Left ventricle myocardium inferior (tissue), 1 donor: ENCODE results near the gene STX8. TPM values are rescaled to one million over a fixed set of nuclear protein-coding genes. Genes with fewer than 3 reads are reported as not detected.

Experiments used
- DNase-seq: peaks from one replicate; pipeline ENCODE4 v3.0.0-alpha.2; 2020
- H3K27ac ChIP-seq: fragments of 200-600 bp; replicated peaks from 2 replicates; pipeline ENCODE4 v1.8.0; 2021
- H3K27me3 ChIP-seq: fragments of 200-600 bp; 2 replicates; pipeline ENCODE4 v1.8.0; 2021; ENCODE audit warnings: low read depth
- H3K36me3 ChIP-seq: fragments of 200-600 bp; 2 replicates; pipeline ENCODE4 v1.8.0; 2021
- H3K4me1 ChIP-seq: fragments of 200-600 bp; 2 replicates; pipeline ENCODE4 v1.8.0; 2021
- H3K4me3 ChIP-seq: fragments of 200-600 bp; 2 replicates; pipeline ENCODE4 v1.8.0; 2021; ENCODE audit warnings: mild to moderate bottlenecking, moderate library complexity
- H3K9me3 ChIP-seq: fragments of 200-600 bp; replicated peaks from 2 replicates; pipeline ENCODE4 v1.8.0; 2021
- intact Hi-C: fragments of 100-400 bp; cut with micrococcal nuclease; formaldehyde crosslinking; loops from one replicate; pipeline ENCODE4 v1.11.0; 2022
- total RNA-seq: library from RNA; stranded (reverse); fragmentation: NEBNext Ultra II Directional; extraction: Animal tissue kit (Norgen Biotek cat#: 25700); gene quantifications from one replicate; pipeline ENCODE4 v1.2.1, GENCODE V29; 2021
- TF ChIP-seq, protein P1 (sequence below): fragments of 200-600 bp; IDR thresholded peaks from 2 replicates; pipeline ENCODE4 v1.8.0; 2021; ENCODE audit warnings: antibody characterized with exemption, mild to moderate bottlenecking, borderline replicate concordance
- donor health status: DM: no; HTN: yes; CAD: no; lungs with severe emphysema.

Gene STX8
- total RNA-seq, 1 donor from 2014 or later: 61.3 TPM

DNA sequence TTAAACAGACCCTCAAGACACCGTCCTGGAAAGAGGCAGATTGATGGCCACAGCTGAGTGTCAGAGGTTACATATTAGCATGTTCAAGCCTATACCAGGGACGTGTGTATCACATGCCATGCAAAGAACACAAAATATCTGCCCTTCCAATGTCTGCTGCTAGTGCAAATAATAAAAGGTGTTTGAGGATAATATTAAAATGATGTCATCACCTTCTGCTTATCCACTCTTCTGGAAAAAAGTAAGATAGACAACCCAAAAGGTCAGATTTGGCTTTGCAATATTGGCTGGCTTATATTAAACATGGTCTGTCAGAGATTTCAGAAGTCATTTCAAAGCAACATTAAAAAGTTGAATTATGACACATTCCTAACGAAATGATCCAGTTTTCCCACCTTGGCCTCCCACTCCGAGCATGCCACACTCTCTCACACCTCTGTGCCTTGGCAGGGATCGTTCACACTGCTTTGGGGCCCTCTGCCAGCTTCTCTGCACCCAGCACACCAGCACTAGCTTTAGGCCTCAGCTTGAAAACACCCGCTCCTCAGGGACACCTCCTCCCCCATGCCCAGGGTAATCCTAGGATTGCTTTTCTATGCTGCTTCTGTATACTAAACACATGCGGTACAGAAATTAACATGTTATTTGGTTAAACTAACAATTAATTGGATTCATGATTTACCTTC lies 306.1 kb downstream of the STX8 start:
- no peak overlapping the region for H3K27ac ChIP-seq
- no peaks in the 10 kb centered on the region for H3K36me3 ChIP-seq
- intact Hi-C loops: no loop called here
- no peak for DNase-seq
- H3K4me3 ChIP-seq: no peak overlapping the region
- TF ChIP-seq, protein P1, sequence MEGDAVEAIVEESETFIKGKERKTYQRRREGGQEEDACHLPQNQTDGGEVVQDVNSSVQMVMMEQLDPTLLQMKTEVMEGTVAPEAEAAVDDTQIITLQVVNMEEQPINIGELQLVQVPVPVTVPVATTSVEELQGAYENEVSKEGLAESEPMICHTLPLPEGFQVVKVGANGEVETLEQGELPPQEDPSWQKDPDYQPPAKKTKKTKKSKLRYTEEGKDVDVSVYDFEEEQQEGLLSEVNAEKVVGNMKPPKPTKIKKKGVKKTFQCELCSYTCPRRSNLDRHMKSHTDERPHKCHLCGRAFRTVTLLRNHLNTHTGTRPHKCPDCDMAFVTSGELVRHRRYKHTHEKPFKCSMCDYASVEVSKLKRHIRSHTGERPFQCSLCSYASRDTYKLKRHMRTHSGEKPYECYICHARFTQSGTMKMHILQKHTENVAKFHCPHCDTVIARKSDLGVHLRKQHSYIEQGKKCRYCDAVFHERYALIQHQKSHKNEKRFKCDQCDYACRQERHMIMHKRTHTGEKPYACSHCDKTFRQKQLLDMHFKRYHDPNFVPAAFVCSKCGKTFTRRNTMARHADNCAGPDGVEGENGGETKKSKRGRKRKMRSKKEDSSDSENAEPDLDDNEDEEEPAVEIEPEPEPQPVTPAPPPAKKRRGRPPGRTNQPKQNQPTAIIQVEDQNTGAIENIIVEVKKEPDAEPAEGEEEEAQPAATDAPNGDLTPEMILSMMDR: no peak
- H3K27me3 ChIP-seq: no peaks in the 10 kb centered on the region
- no peaks in the 10 kb centered on the region for H3K9me3 ChIP-seq
- H3K4me1 ChIP-seq: no peaks in the 10 kb centered on the region

DNA sequence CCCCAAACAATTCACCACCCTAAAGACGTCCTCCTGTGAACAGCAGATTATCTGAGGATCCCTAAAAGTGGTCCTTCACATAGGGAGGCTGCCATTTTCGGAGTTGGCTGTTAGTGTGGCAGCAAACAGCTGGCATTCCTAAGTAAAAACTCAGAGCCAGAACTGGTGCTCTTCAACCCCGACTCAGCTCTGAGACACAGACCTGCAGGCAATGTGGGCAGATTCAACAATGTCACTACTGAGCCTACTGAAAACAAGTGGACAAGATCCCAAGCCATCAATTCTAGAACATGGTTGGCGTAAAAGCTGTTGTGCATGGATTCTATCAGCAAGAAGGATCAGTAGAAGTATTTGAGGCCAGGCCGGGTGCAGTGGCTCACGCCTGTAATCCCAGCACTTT lies 307.1 kb downstream of the STX8 start:
- TF ChIP-seq, protein P1: no peak
- Histone ChIP-seq H3K27me3 (no peaks in the 10 kb centered on the region), H3K4me3 (no peak overlapping the region), H3K27ac (no peak overlapping the region), H3K9me3 (peaks cover 6% of the 10 kb centered on the region), H3K4me1 (no peaks in the 10 kb centered on the region), H3K36me3 (no peaks in the 10 kb centered on the region)
- intact Hi-C loops: no loop called here
- no peak for DNase-seq

DNA sequence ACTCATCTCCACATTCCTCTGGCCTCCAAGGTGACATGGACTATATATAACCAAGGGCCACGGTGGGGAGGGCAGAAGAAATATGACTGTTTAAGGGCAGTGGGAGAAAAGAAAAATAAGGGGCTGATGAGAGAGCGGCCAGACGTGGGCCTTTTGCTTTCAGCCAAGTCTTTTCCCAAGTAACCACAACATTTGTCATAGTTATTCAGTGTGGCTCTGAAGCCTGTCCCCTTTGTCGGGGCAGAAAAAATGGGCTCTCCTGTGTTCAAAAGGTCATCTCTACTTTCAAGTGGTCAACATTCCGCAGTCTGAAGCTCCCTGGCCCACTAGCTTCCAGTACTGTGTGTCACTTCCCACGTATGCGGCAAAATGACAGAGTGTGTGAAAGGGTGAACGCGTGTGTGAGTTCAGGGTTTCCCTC lies 308.9 kb downstream of the STX8 start:
- Histone ChIP-seq H3K9me3 (peaks cover 6% of the 10 kb centered on the region), H3K27ac (no peak overlapping the region), H3K36me3 (no peaks in the 10 kb centered on the region), H3K4me3 (no peak overlapping the region), H3K4me1 (peaks cover 5% of the 10 kb centered on the region), H3K27me3 (no peaks in the 10 kb centered on the region)
- no peak for DNase-seq
- TF ChIP-seq, protein P1: no peak
- intact Hi-C loops: no loop called here

DNA sequence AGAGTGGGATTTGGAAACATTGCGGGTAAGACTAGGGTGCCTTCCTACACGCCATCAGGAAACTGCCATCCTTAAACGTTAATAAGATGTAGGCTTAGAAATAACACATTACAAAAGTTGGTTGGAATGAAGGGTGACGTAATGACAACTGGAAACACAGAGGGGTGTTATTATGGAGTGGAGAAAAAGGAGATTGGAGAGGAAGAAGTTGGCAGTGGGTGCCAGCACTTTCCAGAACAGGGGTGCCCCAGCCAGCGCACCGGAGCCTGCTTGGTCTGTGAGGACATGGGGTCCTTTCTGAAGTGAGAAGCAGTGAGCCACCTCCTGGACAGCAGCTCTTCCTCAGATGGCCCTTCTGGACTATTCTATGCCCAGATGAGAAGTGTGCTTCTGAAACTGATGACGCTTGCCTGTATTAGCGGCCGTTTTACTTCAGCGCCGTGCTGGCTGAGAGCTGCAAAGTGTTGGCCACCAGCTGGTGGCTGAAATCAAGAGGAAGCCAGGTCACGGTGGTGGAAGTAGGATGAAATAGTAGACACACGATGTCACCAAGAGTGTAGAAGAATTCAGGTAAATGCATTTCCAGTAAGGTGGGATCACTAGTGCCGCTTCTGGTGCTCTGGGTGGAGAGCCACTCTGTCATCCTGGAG lies 309.5 kb downstream of the STX8 start:
- TF ChIP-seq, protein P1: no peak
- Histone ChIP-seq H3K27ac (no peak overlapping the region), H3K27me3 (no peaks in the 10 kb centered on the region), H3K4me3 (no peak overlapping the region), H3K36me3 (no peaks in the 10 kb centered on the region), H3K9me3 (peaks cover 6% of the 10 kb centered on the region), H3K4me1 (peaks cover 10% of the 10 kb centered on the region)
- no peak for DNase-seq
- intact Hi-C loops: no loop called here

DNA sequence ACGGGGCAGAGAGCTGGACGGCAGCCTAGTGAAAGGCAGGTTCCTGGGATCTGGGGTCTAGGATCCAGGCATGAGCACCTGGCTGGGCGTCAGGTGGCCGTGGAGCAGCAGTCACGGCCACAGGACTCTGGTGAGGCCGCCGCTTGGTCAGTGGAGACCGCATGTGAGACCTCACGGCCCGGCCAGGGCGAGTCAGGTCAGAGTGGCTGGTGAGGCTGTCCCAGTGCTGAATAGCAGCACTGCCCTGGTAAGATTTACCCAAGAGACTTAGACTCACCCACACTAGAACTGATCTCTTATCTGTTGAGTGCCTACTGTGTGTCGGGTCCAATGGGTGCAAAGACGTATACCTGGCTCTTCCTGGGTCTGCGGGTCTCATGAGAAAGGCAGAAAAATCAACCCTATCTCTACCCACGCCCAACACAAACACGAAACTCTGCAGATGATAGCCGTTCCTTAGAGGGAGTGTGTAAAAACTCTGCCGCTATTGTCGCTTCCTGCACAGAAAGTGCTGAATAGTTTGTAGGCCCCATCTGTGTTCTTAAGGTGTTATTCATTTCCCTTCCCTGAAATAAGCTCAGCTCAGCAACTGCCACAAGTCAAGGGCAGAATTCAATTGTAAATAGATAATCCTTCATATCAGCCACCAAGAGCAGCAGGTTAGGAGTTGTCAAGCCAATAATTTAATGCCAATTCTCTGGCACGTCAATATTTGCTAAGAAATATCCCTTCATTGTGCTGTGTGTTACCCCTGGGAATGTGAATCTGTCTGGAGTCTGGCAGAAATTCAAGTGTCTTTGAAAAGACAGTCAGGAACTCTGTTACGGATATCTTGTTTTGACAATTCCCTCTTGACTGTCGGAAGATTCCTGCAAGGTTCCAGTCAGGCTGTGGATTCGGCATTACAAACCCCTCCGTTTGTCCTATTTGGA lies 314.3 kb downstream of the STX8 start:
- TF ChIP-seq, protein P1: no peak
- Histone ChIP-seq H3K36me3 (no peaks in the 10 kb centered on the region), H3K27ac (no peak overlapping the region), H3K4me3 (no peak overlapping the region), H3K4me1 (peaks cover 42% of the 10 kb centered on the region), H3K27me3 (no peaks in the 10 kb centered on the region), H3K9me3 (peaks cover 6% of the 10 kb centered on the region)
- intact Hi-C loops: no loop called here
- no peak for DNase-seq
